Esophagus squamous epithelium (tissue), 5 donors: Measurements from ENCODE around the gene TBCK. TPM values are rescaled to one million over a fixed set of nuclear protein-coding genes. Genes with fewer than 3 reads are reported as not detected.
A peak's percentile ranks its signal among the peaks of the same experiment; 100 is the strongest.

ENCODE experiments used
- DNase-seq: peaks from one replicate; lab custom pipeline; 2025; lab: John Stamatoyannopoulos, UW
- H3K27ac ChIP-seq, 4 donors: fragments of 200-600 bp; sonication (generic); one replicate each; pipeline ENCODE4 v1.5.1; 2016 to 2019; ENCODE audit warnings: mild to moderate bottlenecking in 1 of 4
- H3K27me3 ChIP-seq, 4 donors: fragments of 200-600 bp; sonication (generic); 1 replicate in 3 of 4; 2 replicates in 1 of 4; pipeline versions ENCODE4 v1.5.1 to v1.6.0; 2017 to 2021; ENCODE audit warnings: antibody characterized with exemption in 1 of 4
- H3K36me3 ChIP-seq, 3 donors: fragments of 200-600 bp; sonication (generic); one replicate each; pipeline ENCODE4 v1.5.1; 2016 to 2019
- H3K4me1 ChIP-seq, 3 donors: fragments of 200-600 bp; sonication (generic); one replicate each; pipeline ENCODE4 v1.5.1; 2017 to 2019
- H3K4me3 ChIP-seq, 4 donors: fragments of 200-600 bp; sonication (generic); 1 replicate in 3 of 4; 2 replicates in 1 of 4; pipeline ENCODE4 v1.5.1; 2016 to 2019; ENCODE audit warnings: mild to moderate bottlenecking in 2 of 4, moderate library complexity in 1 of 4
- H3K9me3 ChIP-seq, 3 donors: fragments of 200-600 bp; sonication (generic); one replicate each; pipeline ENCODE4 v1.5.1; 2016 to 2019
- POLR2A ChIP-seq, 4 donors: fragments of 450-650 bp; IDR thresholded peaks; one replicate each; pipeline ENCODE4 v1.6.1; 2017; ENCODE audit warnings: antibody characterized with exemption in 4 of 4, mild to moderate bottlenecking in 4 of 4, moderate library complexity in 3 of 4
- WGBS, 2 donors: methylation state at CpG; one replicate each; pipeline ENCODE4 v1.1.5; 2018; 5-methylcytosine and 5-hydroxymethylcytosine counted together
- intact Hi-C: fragments of 100-400 bp; cut with DNase I; formaldehyde crosslinking; loops from one replicate; pipeline ENCODE4 v1.15.0; 2022
- total RNA-seq, 4 donors: library from RNA; depleted of rRNA; stranded (reverse); fragments of >200 nt; gene quantifications; one replicate each; pipeline ENCODE4 v1.1.0, GENCODE V29; 2016
- TF ChIP-seq, protein P1 (sequence below), 6 experiments: fragments of 450-650 bp in 4 of 6; fragments of 200-600 bp in 2 of 6; sonication (generic) in 2 of 6; IDR thresholded peaks; one replicate each; pipeline ENCODE4 v1.5.1; 2016 to 2019; ENCODE audit warnings: antibody characterized with exemption in 6 of 6, mild to moderate bottlenecking in 4 of 6, moderate library complexity in 4 of 6
- donor health status: DM: yes; HTN: yes; CAD: no.

Gene TBCK
- 10 to 100 TPM; 14.2 to 29.8 (median 16.9) TPM for total RNA-seq

DNA sequence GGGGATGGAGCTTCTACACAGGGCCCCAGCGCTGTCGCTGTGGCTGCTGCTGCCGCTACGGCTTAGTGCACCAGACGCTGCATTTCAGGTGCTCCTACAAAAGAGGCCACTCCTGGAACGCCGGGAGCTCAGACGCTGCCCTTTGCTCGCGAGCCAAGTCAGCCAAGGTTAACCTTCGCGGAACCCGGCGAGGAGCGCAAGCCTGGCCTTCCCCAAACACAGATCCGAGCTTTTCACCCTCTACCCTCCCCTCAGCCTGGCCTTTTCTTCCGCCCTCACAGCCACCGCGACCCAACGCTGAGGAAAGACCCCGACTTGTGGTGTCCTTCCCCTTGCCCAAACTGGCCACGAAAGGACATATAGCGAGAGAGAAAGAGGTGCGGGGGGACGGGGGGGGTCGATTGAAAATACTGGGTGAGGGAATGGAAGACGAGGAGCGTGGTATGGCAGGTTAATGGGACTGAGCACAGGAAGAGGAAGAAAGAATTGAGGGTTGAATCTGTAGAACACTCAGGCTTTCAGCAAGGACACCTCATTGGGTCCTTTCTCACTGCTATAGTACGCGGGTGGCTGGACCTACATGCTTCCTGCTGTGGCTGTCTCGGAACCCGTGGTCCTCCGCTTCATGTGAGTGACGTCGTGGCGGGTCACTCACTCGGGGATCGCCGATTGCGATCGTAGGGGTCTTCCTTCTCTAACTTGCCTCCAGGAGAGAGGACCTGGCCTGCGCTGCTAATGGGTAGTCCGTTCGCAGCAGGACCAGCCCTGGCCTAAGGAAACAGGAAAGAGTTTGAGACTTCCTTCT lies at the start of gene TBCK, which contains the start of gene AIMP1:
Gene TBCK, minus strand, starts transcription at position 242 of the 805 bp plus-strand sequence. CDS start 7,249 bp downstream, outside the sequence.
Gene AIMP1, plus strand, starts transcription at position 583 of the 805 bp plus-strand sequence. CDS start 8,460 bp downstream, outside the sequence.
- H3K4me3 ChIP-seq: peak within 1 kb of the TSS; percentile 80 to 97 (median 90)
- TF ChIP-seq, protein P1, sequence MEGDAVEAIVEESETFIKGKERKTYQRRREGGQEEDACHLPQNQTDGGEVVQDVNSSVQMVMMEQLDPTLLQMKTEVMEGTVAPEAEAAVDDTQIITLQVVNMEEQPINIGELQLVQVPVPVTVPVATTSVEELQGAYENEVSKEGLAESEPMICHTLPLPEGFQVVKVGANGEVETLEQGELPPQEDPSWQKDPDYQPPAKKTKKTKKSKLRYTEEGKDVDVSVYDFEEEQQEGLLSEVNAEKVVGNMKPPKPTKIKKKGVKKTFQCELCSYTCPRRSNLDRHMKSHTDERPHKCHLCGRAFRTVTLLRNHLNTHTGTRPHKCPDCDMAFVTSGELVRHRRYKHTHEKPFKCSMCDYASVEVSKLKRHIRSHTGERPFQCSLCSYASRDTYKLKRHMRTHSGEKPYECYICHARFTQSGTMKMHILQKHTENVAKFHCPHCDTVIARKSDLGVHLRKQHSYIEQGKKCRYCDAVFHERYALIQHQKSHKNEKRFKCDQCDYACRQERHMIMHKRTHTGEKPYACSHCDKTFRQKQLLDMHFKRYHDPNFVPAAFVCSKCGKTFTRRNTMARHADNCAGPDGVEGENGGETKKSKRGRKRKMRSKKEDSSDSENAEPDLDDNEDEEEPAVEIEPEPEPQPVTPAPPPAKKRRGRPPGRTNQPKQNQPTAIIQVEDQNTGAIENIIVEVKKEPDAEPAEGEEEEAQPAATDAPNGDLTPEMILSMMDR (IDR thresholded peaks at IDR 0.05): no peak
- TF ChIP-seq POLR2A (IDR thresholded peaks at IDR 0.05): peak in 2 of 4 donors; percentile 71 to 76
- 0% methylated on average over 16 to 19 of the region's 44 CpGs for WGBS, 2 donors
- peak within 1 kb of the TSS; percentile 95 to 98 (median 97) for H3K27ac ChIP-seq
- H3K36me3 ChIP-seq: peaks cover 0 to 11% (median 0%) of the 10 kb centered on the region in 3 donors
- peaks cover 13 to 51% (median 15%) of the 10 kb centered on the region in 3 donors for H3K4me1 ChIP-seq
- DNase-seq: peak; percentile 53
- no peaks in the 10 kb centered on the region for H3K27me3 ChIP-seq
- intact Hi-C loops: no loop called here
- H3K9me3 ChIP-seq: no peaks in the 10 kb centered on the region

DNA sequence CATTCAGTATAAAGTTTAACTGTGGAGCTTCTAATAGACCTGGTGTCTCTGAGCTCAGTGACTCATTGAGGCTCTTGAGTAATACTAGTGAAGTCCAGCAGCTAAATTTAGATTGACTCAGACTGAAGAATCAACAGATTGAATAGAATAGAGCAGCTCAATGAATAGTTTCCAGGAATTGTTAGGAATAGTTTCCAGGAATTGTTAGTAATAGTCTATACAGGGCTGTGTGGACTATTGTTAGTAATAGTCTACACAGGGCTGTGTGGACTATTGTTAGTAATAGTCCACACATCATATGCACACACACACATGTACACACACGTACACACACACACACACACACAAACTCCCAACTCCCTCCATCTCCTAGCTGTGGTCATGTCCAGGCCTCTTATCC lies 49.6 kb upstream of the TBCK start:
- no peak for DNase-seq
- Histone ChIP-seq H3K27ac (no peak overlapping the region), H3K9me3 (no peaks in the 10 kb centered on the region), H3K36me3 (no peaks in the 10 kb centered on the region), H3K4me3 (no peak overlapping the region), H3K27me3 (peaks cover 0 to 19% (median 0%) of the 10 kb centered on the region in 4 donors), H3K4me1 (peaks cover 0 to 7% (median 0%) of the 10 kb centered on the region in 3 donors)
- 43 to 46% methylated on average over 1 of the region's 1 CpG for WGBS, 2 donors
- intact Hi-C loops: no loop called here
- TF ChIP-seq, protein P1 (IDR thresholded peaks at IDR 0.05): no peak
- TF ChIP-seq POLR2A (IDR thresholded peaks at IDR 0.05): no peak

DNA sequence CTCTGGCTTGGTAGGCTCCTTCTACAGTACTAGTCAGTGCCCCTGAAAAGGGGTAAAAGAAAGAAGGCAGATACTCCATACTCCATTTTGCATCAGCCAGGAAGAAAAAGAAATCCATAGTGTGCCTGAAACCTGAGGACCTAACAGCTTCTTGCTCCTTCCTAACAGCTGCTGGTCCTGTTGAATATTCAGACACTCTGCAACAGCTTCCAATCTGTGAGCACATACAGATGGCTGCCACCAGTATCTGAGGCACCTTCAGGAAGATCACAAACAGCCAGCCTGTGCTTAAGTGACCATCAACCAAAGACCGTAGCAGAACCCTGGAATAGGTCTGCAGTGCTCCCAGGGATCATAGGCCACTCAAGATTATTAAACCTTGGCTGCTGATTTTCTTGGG lies 48.3 kb upstream of the TBCK start:
- TF ChIP-seq, protein P1 (IDR thresholded peaks at IDR 0.05): no peak
- TF ChIP-seq POLR2A (IDR thresholded peaks at IDR 0.05): no peak
- Histone ChIP-seq H3K27me3 (peaks cover 0 to 14% (median 0%) of the 10 kb centered on the region in 4 donors), H3K36me3 (no peaks in the 10 kb centered on the region), H3K27ac (no peak overlapping the region), H3K4me1 (peaks cover 0 to 7% (median 0%) of the 10 kb centered on the region in 3 donors), H3K4me3 (no peak overlapping the region), H3K9me3 (no peaks in the 10 kb centered on the region)
- WGBS, 2 donors: 100% methylated on average over 1 of the region's 1 CpG
- intact Hi-C loops: no loop called here
- no peak for DNase-seq

DNA sequence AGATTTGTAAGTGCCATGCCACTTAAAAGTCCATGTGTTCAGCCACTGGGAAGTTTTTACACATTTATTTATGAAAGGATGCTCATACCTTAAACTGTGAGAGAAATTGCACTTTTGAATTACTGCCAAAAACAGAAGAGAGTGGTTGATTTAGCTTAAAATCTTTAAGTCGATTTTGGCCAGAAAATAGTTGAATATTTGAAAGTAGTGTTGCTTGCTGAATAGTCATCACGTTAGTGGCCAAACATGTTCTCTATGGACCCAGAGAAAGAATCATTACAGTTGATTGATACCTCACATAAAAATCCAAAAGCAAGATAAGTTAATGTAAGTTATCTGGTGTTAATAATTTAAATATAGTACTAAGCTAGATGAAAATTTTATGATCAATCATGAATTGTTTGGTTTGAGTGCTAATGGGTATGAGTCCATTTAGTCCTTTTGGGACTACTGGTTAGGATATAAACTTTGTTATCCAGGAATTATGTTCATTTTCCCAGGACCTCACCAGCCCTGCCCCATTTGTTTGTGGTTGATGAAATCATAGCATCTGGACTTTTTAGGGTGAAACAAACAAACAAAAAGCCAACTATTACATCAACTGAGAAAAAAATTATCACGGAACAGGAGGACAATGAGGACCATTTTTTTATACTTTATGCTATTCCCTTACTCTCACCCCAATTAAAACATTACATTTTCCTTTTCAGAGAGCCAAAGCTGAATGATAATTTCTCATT lies 46.2 kb upstream of the TBCK start:
- no peak for TF ChIP-seq POLR2A (IDR thresholded peaks at IDR 0.05)
- TF ChIP-seq, protein P1 (IDR thresholded peaks at IDR 0.05): no peak
- 70% methylated on average over 3 of the region's 3 CpGs for WGBS, 2 donors

More for the DNA sequence above, 46.2 kb upstream of the TBCK start:
- intact Hi-C loops: no loop called here
- H3K27ac ChIP-seq: no peak overlapping the region
- H3K27me3 ChIP-seq: peaks cover 0 to 7% (median 0%) of the 10 kb centered on the region in 4 donors
- no peak overlapping the region for H3K4me3 ChIP-seq
- no peaks in the 10 kb centered on the region for H3K36me3 ChIP-seq
- no peaks in the 10 kb centered on the region for H3K9me3 ChIP-seq
- no peak for DNase-seq
- H3K4me1 ChIP-seq: peaks cover 0 to 7% (median 0%) of the 10 kb centered on the region in 3 donors
